Keratinocyte (primary cell): Measurements from ENCODE around the gene WASF3. TPM values are rescaled to one million over a fixed set of nuclear protein-coding genes. Genes with fewer than 3 reads are reported as not detected.

Experiments
- DNase-seq: peaks from one replicate; pipeline ENCODE4 v3.0.0-alpha.2; 2011; ENCODE audit warnings: low read depth, missing footprints, low spot score
- FAIRE-seq: peaks from 2 replicates; lab custom pipeline; 2011; peaks lifted over from hg19 to GRCh38; lab: Jason Lieb, UNC
- H2AFZ ChIP-seq: 2 replicates; pipeline ENCODE4 v1.6.0; 2012; ENCODE audit warnings: low read length, control low read depth, inconsistent platforms; ENCODE audit not compliant: control insufficient read depth
- H3K27ac ChIP-seq: 2 replicates; pipeline ENCODE4 v1.5.1; 2011; ENCODE audit warnings: low read length; ENCODE audit not compliant: control insufficient read depth, insufficient read depth
- H3K27me3 ChIP-seq: 3 replicates; pipeline ENCODE4 v1.6.0; 2011; ENCODE audit warnings: low read length; ENCODE audit not compliant: control insufficient read depth, insufficient read depth; ENCODE audit errors: extremely low read depth
- H3K36me3 ChIP-seq, 2 experiments: 2 replicates in 1 of 2; 3 replicates in 1 of 2; pipeline ENCODE4 v1.5.1; 2011; ENCODE audit warnings: low read length in 2 of 2, mild to moderate bottlenecking in 1 of 2; ENCODE audit not compliant: control insufficient read depth in 2 of 2, insufficient read depth in 2 of 2; ENCODE audit errors: extremely low read depth in 1 of 2
- H3K4me1 ChIP-seq: 3 replicates; pipeline ENCODE4 v1.5.1; 2011; ENCODE audit warnings: low read length; ENCODE audit not compliant: control insufficient read depth, insufficient read depth; ENCODE audit errors: extremely low read depth
- H3K4me2 ChIP-seq: 3 replicates; pipeline ENCODE4 v1.6.0; 2011; ENCODE audit warnings: low read depth, low read length; ENCODE audit not compliant: control insufficient read depth, insufficient read depth; ENCODE audit errors: extremely low read depth
- H3K4me3 ChIP-seq, 3 experiments: fragments of 200-600 bp in 1 of 3; sonication (generic) in 1 of 3; 2 replicates in 2 of 3; 3 replicates in 1 of 3; pipeline ENCODE4 v1.5.1; 2011 to 2016; ENCODE audit warnings: low read length in 3 of 3, mild to moderate bottlenecking in 3 of 3, control low read depth in 2 of 3, inconsistent platforms in 1 of 3, low read depth in 1 of 3, mixed read lengths in 1 of 3, mixed run types in 1 of 3, moderate library complexity in 1 of 3; ENCODE audit not compliant: control insufficient read depth in 2 of 3, insufficient read depth in 2 of 3; ENCODE audit errors: extremely low read depth in 1 of 3
- H3K79me2 ChIP-seq: 2 replicates; pipeline ENCODE4 v1.6.0; 2012; ENCODE audit warnings: low read length; ENCODE audit not compliant: control insufficient read depth, insufficient read depth
- H3K9ac ChIP-seq: 3 replicates; pipeline ENCODE4 v1.6.0; 2011; ENCODE audit warnings: low read length; ENCODE audit not compliant: control insufficient read depth, insufficient read depth; ENCODE audit errors: extremely low read depth
- H3K9me1 ChIP-seq: 3 replicates; pipeline ENCODE4 v1.6.0; 2011; ENCODE audit warnings: low read length; ENCODE audit not compliant: control insufficient read depth, insufficient read depth; ENCODE audit errors: extremely low read depth
- H3K9me3 ChIP-seq: 2 replicates; pipeline ENCODE4 v1.5.1; 2012; ENCODE audit warnings: low read depth, low read length; ENCODE audit not compliant: control insufficient read depth
- H4K20me1 ChIP-seq: 3 replicates; pipeline ENCODE4 v1.6.0; 2011; ENCODE audit warnings: low read length; ENCODE audit not compliant: control insufficient read depth, insufficient read depth; ENCODE audit errors: extremely low read depth
- EZH2 ChIP-seq: IDR thresholded peaks from one replicate; pipeline ENCODE4 v1.6.1; 2012; ENCODE audit warnings: inconsistent platforms, mild to moderate bottlenecking, low read length, moderate library complexity
- dilution Hi-C: fragments of 300-500 bp; cut with MboI; formaldehyde crosslinking; loops from one replicate; pipeline ENCODE4 v1.7.0; 2020; ENCODE audit warnings: low sequenced_read_pairs; ENCODE audit not compliant: extremely low pct_ligation_motif_present
- polyA plus RNA-seq, 5 experiments: library from polyadenylated mRNA; depleted of rRNA in 3 of 5; stranded (reverse) in 3 of 5; stranded (forward) in 1 of 5; unstranded in 1 of 5; fragments of >200 nt; gene quantifications; 1 replicate in 1 of 5; 2 replicates in 3 of 5; 3 replicates in 1 of 5; pipeline versions ENCODE4 v1.2.1 to v1.2.3, GENCODE V29; 2011 to 2012; ENCODE audit warnings: missing spikeins in 2 of 5, low read depth in 1 of 5, low replicate concordance in 1 of 5
- TF ChIP-seq, protein P1 (sequence below), 3 experiments: IDR thresholded peaks in 1 of 3; conservative IDR thresholded peaks in 1 of 3; optimal IDR thresholded peaks in 1 of 3; 2 replicates in 2 of 3; 3 replicates in 1 of 3; pipeline versions ENCODE3 to v1.5.1; 2011; ENCODE audit warnings: low read length in 3 of 3, mild to moderate bottlenecking in 3 of 3, moderate library complexity in 2 of 3, control low read depth in 1 of 3, inconsistent platforms in 1 of 3; ENCODE audit not compliant: insufficient read depth in 2 of 3; ENCODE audit errors: extremely low read depth in 1 of 3

Gene WASF3
- polyA plus RNA-seq, 1 donor (not counting 4 experiments of a cell fraction or from before 2014, with no cell fraction given) = 6.3 TPM

DNA sequence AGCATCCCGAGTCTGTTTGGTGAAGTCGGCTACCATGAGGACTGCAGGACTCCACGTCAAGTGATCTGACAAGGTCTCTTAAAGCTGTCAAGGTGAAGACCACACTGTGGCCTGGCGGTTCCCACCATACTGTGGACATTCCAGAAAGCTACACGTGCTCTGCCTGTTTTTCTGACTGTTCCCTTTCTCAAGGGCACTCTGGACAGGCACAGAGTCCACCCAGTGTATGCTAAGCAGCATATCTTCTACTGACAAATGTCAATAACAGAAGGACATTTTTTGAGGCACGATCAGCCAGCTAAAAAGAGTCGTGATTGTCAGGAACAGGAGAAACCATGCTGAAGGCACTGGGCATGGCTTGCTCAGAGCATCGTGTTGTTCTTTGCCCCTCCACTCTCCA lies 12.8 kb upstream of the WASF3 start:
- no peaks in the 10 kb centered on the region for H3K79me2 ChIP-seq
- H3K9me3 ChIP-seq = no peaks in the 10 kb centered on the region
- DNase-seq (no peak), FAIRE-seq (no peak)
- no peak overlapping the region for H3K4me2 ChIP-seq
- no peak overlapping the region for H2AFZ ChIP-seq
- H3K9ac ChIP-seq = no peak overlapping the region
- no peak overlapping the region for H3K4me3 ChIP-seq
- H3K27me3 ChIP-seq = peaks cover 4% of the 10 kb centered on the region
- TF ChIP-seq, protein P1, sequence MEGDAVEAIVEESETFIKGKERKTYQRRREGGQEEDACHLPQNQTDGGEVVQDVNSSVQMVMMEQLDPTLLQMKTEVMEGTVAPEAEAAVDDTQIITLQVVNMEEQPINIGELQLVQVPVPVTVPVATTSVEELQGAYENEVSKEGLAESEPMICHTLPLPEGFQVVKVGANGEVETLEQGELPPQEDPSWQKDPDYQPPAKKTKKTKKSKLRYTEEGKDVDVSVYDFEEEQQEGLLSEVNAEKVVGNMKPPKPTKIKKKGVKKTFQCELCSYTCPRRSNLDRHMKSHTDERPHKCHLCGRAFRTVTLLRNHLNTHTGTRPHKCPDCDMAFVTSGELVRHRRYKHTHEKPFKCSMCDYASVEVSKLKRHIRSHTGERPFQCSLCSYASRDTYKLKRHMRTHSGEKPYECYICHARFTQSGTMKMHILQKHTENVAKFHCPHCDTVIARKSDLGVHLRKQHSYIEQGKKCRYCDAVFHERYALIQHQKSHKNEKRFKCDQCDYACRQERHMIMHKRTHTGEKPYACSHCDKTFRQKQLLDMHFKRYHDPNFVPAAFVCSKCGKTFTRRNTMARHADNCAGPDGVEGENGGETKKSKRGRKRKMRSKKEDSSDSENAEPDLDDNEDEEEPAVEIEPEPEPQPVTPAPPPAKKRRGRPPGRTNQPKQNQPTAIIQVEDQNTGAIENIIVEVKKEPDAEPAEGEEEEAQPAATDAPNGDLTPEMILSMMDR (optimal IDR thresholded peaks at IDR 0.05 in 1 of 3, IDR thresholded peaks at IDR 0.05 in 1 of 3, conservative IDR thresholded peaks at IDR 0.05 in 1 of 3; ENCODE audit: extremely low read depth in 1 of 3, insufficient read depth in 2 of 3, low read length in 3 of 3) = no peak
- no peak for TF ChIP-seq EZH2
- no peaks in the 10 kb centered on the region for H3K36me3 ChIP-seq
- H3K4me1 ChIP-seq = no peaks in the 10 kb centered on the region
- no peak overlapping the region for H3K27ac ChIP-seq
- dilution Hi-C loops = no loop called here
- no peaks in the 10 kb centered on the region for H3K9me1 ChIP-seq
- H4K20me1 ChIP-seq = no peaks in the 10 kb centered on the region

DNA sequence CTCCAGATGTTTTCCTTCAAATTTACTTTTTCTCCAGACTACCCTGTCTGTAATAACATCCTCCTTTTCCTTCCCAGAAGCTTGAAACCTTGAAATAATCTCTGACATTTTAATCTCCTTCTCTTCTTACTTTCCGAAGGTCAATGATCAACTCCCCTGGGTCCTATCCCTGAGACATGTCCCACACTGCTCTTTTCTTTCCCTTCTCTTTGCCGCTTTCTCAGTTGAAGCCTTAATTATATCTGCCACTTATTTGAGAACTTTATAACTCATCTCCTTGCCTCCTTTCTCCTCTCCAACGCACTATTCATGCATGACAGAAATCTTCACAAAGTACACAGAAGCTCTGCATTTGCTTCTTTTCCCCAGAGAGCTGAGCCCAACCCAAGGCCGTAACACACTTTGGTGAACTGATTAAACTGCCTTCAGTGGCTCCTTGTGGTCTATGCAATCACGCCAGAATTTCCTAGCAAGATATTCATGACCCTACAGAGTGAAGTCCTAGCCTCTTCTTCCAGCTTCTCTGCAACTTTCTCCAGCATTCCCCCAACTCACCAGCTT lies 9.2 kb upstream of the WASF3 start:
- H4K20me1 ChIP-seq = no peaks in the 10 kb centered on the region
- dilution Hi-C loops = no loop called here
- H3K36me3 ChIP-seq = no peaks in the 10 kb centered on the region
- no peak for FAIRE-seq
- H3K9ac ChIP-seq = no peak overlapping the region
- no peaks in the 10 kb centered on the region for H3K79me2 ChIP-seq
- TF ChIP-seq EZH2 = no peak
- TF ChIP-seq, protein P1 (optimal IDR thresholded peaks at IDR 0.05 in 1 of 3, IDR thresholded peaks at IDR 0.05 in 1 of 3, conservative IDR thresholded peaks at IDR 0.05 in 1 of 3; ENCODE audit: extremely low read depth in 1 of 3, insufficient read depth in 2 of 3, low read length in 3 of 3) = no peak
- H3K27me3 ChIP-seq = no peaks in the 10 kb centered on the region
- no peak overlapping the region for H3K27ac ChIP-seq
- H3K4me2 ChIP-seq = no peak overlapping the region
- H3K9me3 ChIP-seq = no peaks in the 10 kb centered on the region
- no peaks in the 10 kb centered on the region for H3K4me1 ChIP-seq
- no peak overlapping the region for H2AFZ ChIP-seq
- H3K4me3 ChIP-seq = no peak overlapping the region
- DNase-seq = no peak
- no peaks in the 10 kb centered on the region for H3K9me1 ChIP-seq
